ENCODE data around the gene SFTA2. TPM values are rescaled to one million over a fixed set of nuclear protein-coding genes. Genes with fewer than 3 reads are reported as not detected.

Gene SFTA2
- total RNA-seq, 1 experiment from 2014 or later = not detected

DNA sequence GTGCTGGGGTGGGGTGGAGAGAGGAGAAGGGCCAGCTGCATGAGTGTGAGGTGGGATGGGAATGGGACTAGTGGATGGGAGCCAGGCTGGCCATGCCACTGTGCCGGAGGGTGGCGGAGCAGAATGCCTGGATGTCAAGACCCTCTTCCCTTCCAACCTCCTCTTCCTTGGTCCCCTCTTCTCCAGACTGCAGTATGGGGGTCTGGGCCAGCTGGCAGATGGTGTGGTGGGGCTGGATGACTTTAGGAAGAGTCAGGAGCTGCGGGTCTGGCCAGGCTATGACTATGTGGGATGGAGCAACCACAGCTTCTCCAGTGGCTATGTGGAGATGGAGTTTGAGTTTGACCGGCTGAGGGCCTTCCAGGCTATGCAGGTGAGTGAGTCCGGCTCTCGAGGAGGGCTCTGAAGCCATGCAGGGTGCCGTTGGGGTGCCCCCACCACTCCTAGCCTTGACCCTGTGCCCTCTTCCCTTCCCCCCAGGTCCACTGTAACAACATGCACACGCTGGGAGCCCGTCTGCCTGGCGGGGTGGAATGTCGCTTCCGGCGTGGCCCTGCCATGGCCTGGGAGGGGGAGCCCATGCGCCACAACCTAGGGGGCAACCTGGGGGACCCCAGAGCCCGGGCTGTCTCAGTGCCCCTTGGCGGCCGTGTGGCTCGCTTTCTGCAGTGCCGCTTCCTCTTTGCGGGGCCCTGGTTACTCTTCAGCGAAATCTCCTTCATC is 40.0 kb downstream of the SFTA2 start:
- no peak overlapping the region for H3K4me3 ChIP-seq (ENCODE audit: low read depth, low read length, poor library complexity, severe bottlenecking)
- no peaks in the 10 kb centered on the region for H3K27me3 ChIP-seq (replicated peaks; ENCODE audit: insufficient read depth, low read depth, low read length, poor library complexity)
- no peaks in the 10 kb centered on the region for H3K9me3 ChIP-seq (ENCODE audit: low read depth, low read length, poor library complexity, severe bottlenecking)
- peaks cover 13% of the 10 kb centered on the region for H3K36me3 ChIP-seq (ENCODE audit: insufficient read depth, low read length, poor library complexity, severe bottlenecking)
- TF ChIP-seq EZH2 (IDR thresholded peaks at IDR 0.05; ENCODE audit: borderline replicate concordance, low read depth, low read length, poor library complexity, severe bottlenecking) = no peak
- TF ChIP-seq, protein P1, sequence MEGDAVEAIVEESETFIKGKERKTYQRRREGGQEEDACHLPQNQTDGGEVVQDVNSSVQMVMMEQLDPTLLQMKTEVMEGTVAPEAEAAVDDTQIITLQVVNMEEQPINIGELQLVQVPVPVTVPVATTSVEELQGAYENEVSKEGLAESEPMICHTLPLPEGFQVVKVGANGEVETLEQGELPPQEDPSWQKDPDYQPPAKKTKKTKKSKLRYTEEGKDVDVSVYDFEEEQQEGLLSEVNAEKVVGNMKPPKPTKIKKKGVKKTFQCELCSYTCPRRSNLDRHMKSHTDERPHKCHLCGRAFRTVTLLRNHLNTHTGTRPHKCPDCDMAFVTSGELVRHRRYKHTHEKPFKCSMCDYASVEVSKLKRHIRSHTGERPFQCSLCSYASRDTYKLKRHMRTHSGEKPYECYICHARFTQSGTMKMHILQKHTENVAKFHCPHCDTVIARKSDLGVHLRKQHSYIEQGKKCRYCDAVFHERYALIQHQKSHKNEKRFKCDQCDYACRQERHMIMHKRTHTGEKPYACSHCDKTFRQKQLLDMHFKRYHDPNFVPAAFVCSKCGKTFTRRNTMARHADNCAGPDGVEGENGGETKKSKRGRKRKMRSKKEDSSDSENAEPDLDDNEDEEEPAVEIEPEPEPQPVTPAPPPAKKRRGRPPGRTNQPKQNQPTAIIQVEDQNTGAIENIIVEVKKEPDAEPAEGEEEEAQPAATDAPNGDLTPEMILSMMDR (conservative IDR thresholded peaks at IDR 0.05; ENCODE audit: low read depth, low read length) = no peak
- H3K4me1 ChIP-seq (ENCODE audit: insufficient read depth, low read length, poor library complexity, severe bottlenecking) = peaks cover 25% of the 10 kb centered on the region
- DNase-seq (ENCODE audit: low spot score) = no peak
- H3K27ac ChIP-seq (ENCODE audit: low read depth, low read length, poor library complexity, severe bottlenecking) = no peak overlapping the region
- ChIA-PET CTCF (no interaction called here), POLR2A (ENCODE audit: low non-redundant PET) (no interaction called here)
- intact Hi-C loops (cut with micrococcal nuclease; ENCODE audit: unreplicated experiment) = no loop called here
- no TSS peak for BruUV-seq (replicated peaks)

DNA sequence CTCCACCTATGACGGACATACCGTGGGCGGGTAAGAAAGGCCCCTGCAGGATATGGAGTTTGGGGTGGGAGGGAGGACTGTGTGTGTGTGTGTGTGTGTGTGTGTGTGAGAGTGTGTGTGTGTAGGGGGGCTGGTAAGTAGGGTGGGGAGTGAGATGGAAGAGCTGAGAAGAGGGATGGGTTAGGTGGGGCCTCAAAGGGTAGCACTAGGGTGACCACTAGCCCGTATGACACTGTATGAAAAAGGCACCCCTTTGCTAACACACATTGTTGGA is 40.6 kb downstream of the SFTA2 start:
- H3K36me3 ChIP-seq (ENCODE audit: insufficient read depth, low read length, poor library complexity, severe bottlenecking) = peaks cover 13% of the 10 kb centered on the region
- ChIA-PET CTCF (no interaction called here), POLR2A (ENCODE audit: low non-redundant PET) (no interaction called here)
- H3K27ac ChIP-seq (ENCODE audit: low read depth, low read length, poor library complexity, severe bottlenecking) = no peak overlapping the region
- intact Hi-C loops (cut with micrococcal nuclease; ENCODE audit: unreplicated experiment) = no loop called here
- H3K9me3 ChIP-seq (ENCODE audit: low read depth, low read length, poor library complexity, severe bottlenecking) = no peaks in the 10 kb centered on the region
- no peak overlapping the region for H3K4me3 ChIP-seq (ENCODE audit: low read depth, low read length, poor library complexity, severe bottlenecking)
- no peak for DNase-seq (ENCODE audit: low spot score)
- H3K4me1 ChIP-seq (ENCODE audit: insufficient read depth, low read length, poor library complexity, severe bottlenecking) = peaks cover 31% of the 10 kb centered on the region
- H3K27me3 ChIP-seq (replicated peaks; ENCODE audit: insufficient read depth, low read depth, low read length, poor library complexity) = no peaks in the 10 kb centered on the region
- BruUV-seq (replicated peaks) = no TSS peak
- no peak for TF ChIP-seq EZH2 (IDR thresholded peaks at IDR 0.05; ENCODE audit: borderline replicate concordance, low read depth, low read length, poor library complexity, severe bottlenecking)
- TF ChIP-seq, protein P1 (conservative IDR thresholded peaks at IDR 0.05; ENCODE audit: low read depth, low read length) = no peak

DNA sequence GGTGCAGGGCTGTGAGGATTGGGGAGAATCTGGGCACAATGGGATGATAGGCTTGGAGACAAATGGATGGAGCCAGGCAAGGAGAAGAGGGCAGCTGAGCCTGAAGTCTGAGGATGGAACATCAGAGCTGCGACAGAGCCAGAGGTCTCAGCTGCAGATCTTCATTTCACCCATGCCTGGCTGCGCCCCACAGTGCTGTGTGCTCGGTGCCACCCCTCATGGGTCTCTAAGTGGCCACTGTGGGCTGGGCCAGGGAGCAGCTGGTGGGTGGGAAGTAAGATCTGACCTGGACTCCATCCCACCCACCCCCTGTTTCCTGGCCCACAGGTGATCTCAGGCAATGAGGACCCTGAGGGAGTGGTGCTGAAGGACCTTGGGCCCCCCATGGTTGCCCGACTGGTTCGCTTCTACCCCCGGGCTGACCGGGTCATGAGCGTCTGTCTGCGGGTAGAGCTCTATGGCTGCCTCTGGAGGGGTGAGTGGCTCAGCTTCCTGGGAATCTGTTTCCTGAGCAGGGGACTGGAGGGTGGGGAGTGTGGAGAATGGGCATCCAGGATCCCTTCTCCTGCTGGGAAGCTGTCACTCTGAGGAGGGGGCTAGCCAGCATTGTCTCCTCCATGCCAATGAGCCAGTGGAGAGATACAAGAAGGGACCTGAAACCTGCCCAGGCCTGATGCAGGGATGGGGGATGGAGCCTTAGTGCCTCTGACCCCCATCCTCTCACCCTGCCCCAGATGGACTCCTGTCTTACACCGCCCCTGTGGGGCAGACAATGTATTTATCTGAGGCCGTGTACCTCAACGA is 41.1 kb downstream of the SFTA2 start:
- Histone ChIP-seq H3K27me3 (replicated peaks; ENCODE audit: insufficient read depth, low read depth, low read length, poor library complexity) (no peaks in the 10 kb centered on the region), H3K9me3 (ENCODE audit: low read depth, low read length, poor library complexity, severe bottlenecking) (no peaks in the 10 kb centered on the region), H3K27ac (ENCODE audit: low read depth, low read length, poor library complexity, severe bottlenecking) (no peak overlapping the region), H3K36me3 (ENCODE audit: insufficient read depth, low read length, poor library complexity, severe bottlenecking) (peaks cover 13% of the 10 kb centered on the region), H3K4me1 (ENCODE audit: insufficient read depth, low read length, poor library complexity, severe bottlenecking) (peaks cover 33% of the 10 kb centered on the region), H3K4me3 (ENCODE audit: low read depth, low read length, poor library complexity, severe bottlenecking) (no peak overlapping the region)
- no TSS peak for BruUV-seq (replicated peaks)
- ChIA-PET POLR2A (ENCODE audit: low non-redundant PET) (no interaction called here), CTCF (no interaction called here)
- TF ChIP-seq EZH2 (IDR thresholded peaks at IDR 0.05; ENCODE audit: borderline replicate concordance, low read depth, low read length, poor library complexity, severe bottlenecking) = no peak
- intact Hi-C loops (cut with micrococcal nuclease; ENCODE audit: unreplicated experiment) = no loop called here
- DNase-seq (ENCODE audit: low spot score) = no peak

Data from A673 (cell line).